Activated CD8-positive, alpha-beta T cell treated with anti-CD3 and anti-CD28 coated beads for 36 hours (primary cell): ENCODE measurements around the gene POLR1C. TPM values are rescaled to one million over a fixed set of nuclear protein-coding genes. Genes with fewer than 3 reads are reported as not detected.
"Not testable (repeated sequence)": the region's sequence is repeated elsewhere in the genome, so short reads cannot be mapped to it uniquely, and the experiment has no call there.

Experiments used
- ATAC-seq: fragments of 200-7000 bp; cut with Tn5 transposase; one replicate; pipeline ENCODE4 v1.10.0; 2021; ENCODE audit warnings: mild to moderate bottlenecking, moderate library complexity
- CTCF ChIA-PET: fragments of 350-600 bp; sonication (Branson Sonifier 250); formaldehyde crosslinking; loops from one replicate; lab custom pipeline; 2021; ENCODE audit warnings: antibody characterized with exemption; lab: Charles Lee
- POLR2A ChIA-PET: fragments of 350-600 bp; sonication (Branson Sonifier 250); formaldehyde crosslinking; loops from one replicate; lab custom pipeline; 2021; ENCODE audit warnings: antibody characterized with exemption; lab: Charles Lee
- DNase-seq: peaks from one replicate; pipeline ENCODE4 v3.0.0-alpha.2; 2020
- H3K27ac Mint-ChIP-seq: one replicate; pipeline ENCODE4 v1.8.0; 2021; ENCODE audit warnings: mild to moderate bottlenecking, mixed read lengths
- H3K27me3 Mint-ChIP-seq: one replicate; pipeline ENCODE4 v1.8.0; 2021; ENCODE audit warnings: mixed read lengths
- H3K36me3 Mint-ChIP-seq: one replicate; pipeline ENCODE4 v1.8.0; 2021; ENCODE audit warnings: low read depth, mixed read lengths
- H3K4me1 Mint-ChIP-seq: one replicate; pipeline ENCODE4 v1.8.0; 2021; ENCODE audit warnings: low read depth, mixed read lengths
- H3K4me3 Mint-ChIP-seq: one replicate; pipeline ENCODE4 v1.8.0; 2021; ENCODE audit warnings: mild to moderate bottlenecking, moderate library complexity, mixed read lengths
- H3K9me3 Mint-ChIP-seq: one replicate; pipeline ENCODE4 v1.8.0; 2021; ENCODE audit warnings: mixed read lengths
- intact Hi-C: fragments of 100-400 bp; cut with micrococcal nuclease; formaldehyde crosslinking; loops from one replicate; pipeline ENCODE4 v1.10.0; 2022
- total RNA-seq, 2 experiments: library from RNA; stranded (reverse); gene quantifications; one replicate each; pipeline ENCODE4 v1.2.3, GENCODE V29; 2021
- TF ChIP-seq, protein P1 (sequence below): fragments of 200-600 bp; IDR thresholded peaks from one replicate; pipeline ENCODE4 v1.8.0; 2022; ENCODE audit warnings: antibody characterized with exemption, mild to moderate bottlenecking

Gene POLR1C
- total RNA-seq, 2 experiments from 2014 or later = 43.1 to 50.5 TPM

- CTCF ChIA-PET = interaction anchor here (2.5 kb wide), 1 partner anchor 18 kb away, joined by 9 read pairs; no protein-coding TSS in a partner anchor
- peaks cover 56% of the 10 kb centered on the region for H3K36me3 Mint-ChIP-seq
- POLR2A ChIA-PET = interaction anchor here (1.2 to 5.1 kb wide), 4 partner anchors 10 to 50 kb away, joined by 3 to 20 read pairs (median 4); partner anchors contain the start of genes POLH and XPO5
Measured at GRCh38 chr6:43524483-43524961, 7.6 kb downstream of the POLR1C start.

GRCh38 chr6:43532201-43532600, 15.3 kb downstream of the POLR1C start:
- no peak overlapping the region for H3K27ac Mint-ChIP-seq
- no peak for DNase-seq
- intact Hi-C loops = no loop called here

More at GRCh38 chr6:43524483-43524961, 7.6 kb downstream of the POLR1C start:
- peaks cover 11% of the 10 kb centered on the region for H3K4me1 Mint-ChIP-seq
- no peaks in the 10 kb centered on the region for H3K27me3 Mint-ChIP-seq
- H3K27ac Mint-ChIP-seq = no peak overlapping the region
- no peaks in the 10 kb centered on the region for H3K9me3 Mint-ChIP-seq
- H3K4me3 Mint-ChIP-seq = no peak overlapping the region
- DNase-seq (no peak), ATAC-seq (no peak)
- intact Hi-C loops = no loop called here
- TF ChIP-seq, protein P1, sequence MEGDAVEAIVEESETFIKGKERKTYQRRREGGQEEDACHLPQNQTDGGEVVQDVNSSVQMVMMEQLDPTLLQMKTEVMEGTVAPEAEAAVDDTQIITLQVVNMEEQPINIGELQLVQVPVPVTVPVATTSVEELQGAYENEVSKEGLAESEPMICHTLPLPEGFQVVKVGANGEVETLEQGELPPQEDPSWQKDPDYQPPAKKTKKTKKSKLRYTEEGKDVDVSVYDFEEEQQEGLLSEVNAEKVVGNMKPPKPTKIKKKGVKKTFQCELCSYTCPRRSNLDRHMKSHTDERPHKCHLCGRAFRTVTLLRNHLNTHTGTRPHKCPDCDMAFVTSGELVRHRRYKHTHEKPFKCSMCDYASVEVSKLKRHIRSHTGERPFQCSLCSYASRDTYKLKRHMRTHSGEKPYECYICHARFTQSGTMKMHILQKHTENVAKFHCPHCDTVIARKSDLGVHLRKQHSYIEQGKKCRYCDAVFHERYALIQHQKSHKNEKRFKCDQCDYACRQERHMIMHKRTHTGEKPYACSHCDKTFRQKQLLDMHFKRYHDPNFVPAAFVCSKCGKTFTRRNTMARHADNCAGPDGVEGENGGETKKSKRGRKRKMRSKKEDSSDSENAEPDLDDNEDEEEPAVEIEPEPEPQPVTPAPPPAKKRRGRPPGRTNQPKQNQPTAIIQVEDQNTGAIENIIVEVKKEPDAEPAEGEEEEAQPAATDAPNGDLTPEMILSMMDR = no peak

DNA sequence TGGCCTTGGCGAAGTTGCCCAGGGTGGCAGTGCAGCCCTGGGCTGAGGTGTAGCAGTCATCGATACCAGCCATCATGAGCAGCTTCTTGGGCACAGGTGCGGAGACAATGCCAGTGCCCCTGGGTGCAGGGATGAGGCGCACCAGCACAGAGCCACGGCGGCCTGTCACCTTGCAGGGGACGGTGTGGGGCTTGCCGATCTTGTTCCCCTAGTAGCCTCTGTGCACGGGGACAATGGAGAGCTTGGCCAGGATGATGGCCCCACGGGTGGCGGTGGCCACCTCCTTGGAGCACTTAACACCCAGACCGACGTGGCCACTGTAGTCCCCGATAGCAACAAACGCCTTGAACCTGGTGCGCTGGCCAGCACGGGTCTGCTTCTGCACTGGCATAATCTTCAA, 22.1 kb downstream of the POLR1C start:
- H3K27me3 Mint-ChIP-seq, H3K4me1 Mint-ChIP-seq, intact Hi-C loops, ATAC-seq, H3K4me3 Mint-ChIP-seq, H3K9me3 Mint-ChIP-seq, H3K27ac Mint-ChIP-seq, DNase-seq: not testable (repeated sequence)
- POLR2A ChIA-PET = interaction anchor here (0.8 kb wide), 1 partner anchor 111 kb away, joined by 3 read pairs; no protein-coding TSS in a partner anchor
- CTCF ChIA-PET = interaction anchor here (1.5 to 1.7 kb wide), 2 partner anchors 12 to 70 kb away, joined by 6 to 9 read pairs; no protein-coding TSS in a partner anchor
- H3K36me3 Mint-ChIP-seq = peaks cover 42% of the 10 kb centered on the region

More at GRCh38 chr6:43532201-43532600, 15.3 kb downstream of the POLR1C start:
- no peaks in the 10 kb centered on the region for H3K9me3 Mint-ChIP-seq
- H3K4me3 Mint-ChIP-seq = no peak overlapping the region
- peaks cover 50% of the 10 kb centered on the region for H3K36me3 Mint-ChIP-seq
- H3K27me3 Mint-ChIP-seq = no peaks in the 10 kb centered on the region
- CTCF ChIA-PET = interaction anchor here (0.8 to 1.6 kb wide), 2 partner anchors 11 to 76 kb away, joined by 4 to 5 read pairs; no protein-coding TSS in a partner anchor
- ATAC-seq = no peak
- TF ChIP-seq, protein P1 = no peak
- POLR2A ChIA-PET = interaction anchor here (0.5 to 7.0 kb wide), 8 partner anchors 12 to 305 kb away, joined by 3 to 91 read pairs (median 4); partner anchors contain the start of genes POLR1C and YIPF3
- no peaks in the 10 kb centered on the region for H3K4me1 Mint-ChIP-seq

GRCh38 chr6:43539409-43539808, 22.5 kb downstream of the POLR1C start:
- H3K27ac Mint-ChIP-seq, POLR2A ChIA-PET, H3K4me1 Mint-ChIP-seq, H3K9me3 Mint-ChIP-seq, ATAC-seq, H3K4me3 Mint-ChIP-seq, H3K27me3 Mint-ChIP-seq, intact Hi-C loops, DNase-seq: not testable (repeated sequence)
- CTCF ChIA-PET = interaction anchor here (1.5 kb wide), 1 partner anchor 12 kb away, joined by 6 read pairs; no protein-coding TSS in a partner anchor
- H3K36me3 Mint-ChIP-seq = peaks cover 45% of the 10 kb centered on the region

DNA sequence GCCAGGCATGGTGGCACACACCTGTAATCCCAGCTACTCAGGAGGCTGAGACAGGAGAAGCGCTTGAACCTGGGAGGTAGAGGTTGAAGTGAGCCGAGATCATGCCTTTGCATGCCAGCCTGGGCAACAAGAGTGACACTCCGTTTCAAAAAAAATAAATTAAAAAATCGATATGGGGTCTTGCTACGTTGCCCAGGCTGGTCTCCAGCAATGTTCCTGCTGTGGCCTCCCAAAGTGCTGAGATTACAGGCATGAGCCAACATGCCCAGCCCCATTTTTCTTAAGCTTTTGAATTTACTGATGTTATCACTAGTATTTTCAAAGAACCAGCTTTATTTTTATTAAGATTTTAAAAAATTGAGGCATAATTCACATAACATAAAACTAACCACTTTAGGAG, 23.6 kb downstream of the POLR1C start:
- TF ChIP-seq, protein P1 = no peak
- Mint-ChIP-seq H3K4me1 (no peaks in the 10 kb centered on the region), H3K27me3 (no peaks in the 10 kb centered on the region), H3K9me3 (no peaks in the 10 kb centered on the region), H3K4me3 (no peak overlapping the region), H3K36me3 (peaks cover 49% of the 10 kb centered on the region), H3K27ac (no peak overlapping the region)
- no peak for ATAC-seq
- intact Hi-C loops = no loop called here
- CTCF ChIA-PET = interaction anchor here (1.4 kb wide), 1 partner anchor 68 kb away, joined by 3 read pairs; no protein-coding TSS in a partner anchor
- POLR2A ChIA-PET = interaction anchor here (1.4 kb wide), 1 partner anchor 19 kb away, joined by 4 read pairs; no protein-coding TSS in a partner anchor
- DNase-seq = no peak
